Measurements from ENCODE around the gene PLXDC1. TPM values are rescaled to one million over a fixed set of nuclear protein-coding genes. Genes with fewer than 3 reads are reported as not detected.
"Not testable (repeated sequence)": the region's sequence is repeated elsewhere in the genome, so short reads cannot be mapped to it uniquely, and the experiment has no call there.

PLXDC1 gene
- total RNA-seq, 4 donors from 2014 or later = 1.8 to 13.4 (median 6.4) TPM

GRCh38 chr17:39125143-39125875, 26.1 kb downstream of the PLXDC1 start:
- TF ChIP-seq, protein P1, sequence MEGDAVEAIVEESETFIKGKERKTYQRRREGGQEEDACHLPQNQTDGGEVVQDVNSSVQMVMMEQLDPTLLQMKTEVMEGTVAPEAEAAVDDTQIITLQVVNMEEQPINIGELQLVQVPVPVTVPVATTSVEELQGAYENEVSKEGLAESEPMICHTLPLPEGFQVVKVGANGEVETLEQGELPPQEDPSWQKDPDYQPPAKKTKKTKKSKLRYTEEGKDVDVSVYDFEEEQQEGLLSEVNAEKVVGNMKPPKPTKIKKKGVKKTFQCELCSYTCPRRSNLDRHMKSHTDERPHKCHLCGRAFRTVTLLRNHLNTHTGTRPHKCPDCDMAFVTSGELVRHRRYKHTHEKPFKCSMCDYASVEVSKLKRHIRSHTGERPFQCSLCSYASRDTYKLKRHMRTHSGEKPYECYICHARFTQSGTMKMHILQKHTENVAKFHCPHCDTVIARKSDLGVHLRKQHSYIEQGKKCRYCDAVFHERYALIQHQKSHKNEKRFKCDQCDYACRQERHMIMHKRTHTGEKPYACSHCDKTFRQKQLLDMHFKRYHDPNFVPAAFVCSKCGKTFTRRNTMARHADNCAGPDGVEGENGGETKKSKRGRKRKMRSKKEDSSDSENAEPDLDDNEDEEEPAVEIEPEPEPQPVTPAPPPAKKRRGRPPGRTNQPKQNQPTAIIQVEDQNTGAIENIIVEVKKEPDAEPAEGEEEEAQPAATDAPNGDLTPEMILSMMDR (IDR thresholded peaks at IDR 0.05) = no peak
- TF ChIP-seq POLR2A (IDR thresholded peaks at IDR 0.05) = no peak
- DNase-seq = no peak
- intact Hi-C loops (cut with DNase I) = no loop called here
- no peaks in the 10 kb centered on the region for H3K36me3 ChIP-seq
- H3K27ac ChIP-seq = no peak overlapping the region
- no peaks in the 10 kb centered on the region for H3K4me1 ChIP-seq
- no peak overlapping the region for H3K4me3 ChIP-seq (replicated peaks in 1 of 3)
- H3K27me3 ChIP-seq = no peaks in the 10 kb centered on the region
- no peaks in the 10 kb centered on the region for H3K9me3 ChIP-seq
- WGBS, 2 donors = 91 to 93% methylated on average over 2 of the region's 2 CpGs

DNA sequence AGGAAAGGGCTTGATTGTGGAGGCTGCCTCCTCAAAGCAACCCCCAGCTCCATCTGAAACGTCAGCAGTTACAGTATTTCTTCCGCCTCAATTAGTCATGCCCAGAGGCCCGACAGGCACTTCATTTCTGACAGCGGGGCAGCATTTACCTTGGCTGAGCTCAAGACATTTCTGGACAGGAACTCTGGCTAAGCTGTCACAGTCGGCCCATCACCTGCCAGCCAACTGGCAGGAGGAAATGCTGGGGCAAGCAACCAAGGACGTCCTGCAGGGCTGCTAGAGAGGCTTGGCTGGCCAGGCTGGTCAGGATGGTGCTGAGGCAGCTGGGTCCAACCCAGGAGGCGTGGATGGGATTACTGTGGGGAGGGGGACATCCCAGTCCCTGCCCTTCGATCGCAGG, 27.8 kb downstream of the PLXDC1 start:
- Histone ChIP-seq H3K36me3 (no peaks in the 10 kb centered on the region), H3K27ac (no peak overlapping the region), H3K4me1 (no peaks in the 10 kb centered on the region), H3K9me3 (no peaks in the 10 kb centered on the region), H3K4me3 (replicated peaks in 1 of 3) (no peak overlapping the region), H3K27me3 (no peaks in the 10 kb centered on the region)
- no peak for DNase-seq
- TF ChIP-seq, protein P1 (IDR thresholded peaks at IDR 0.05) = no peak
- TF ChIP-seq POLR2A (IDR thresholded peaks at IDR 0.05) = no peak
- WGBS, 2 donors = 63 to 92% methylated on average over 6 of the region's 9 CpGs
- intact Hi-C loops (cut with DNase I) = no loop called here

DNA sequence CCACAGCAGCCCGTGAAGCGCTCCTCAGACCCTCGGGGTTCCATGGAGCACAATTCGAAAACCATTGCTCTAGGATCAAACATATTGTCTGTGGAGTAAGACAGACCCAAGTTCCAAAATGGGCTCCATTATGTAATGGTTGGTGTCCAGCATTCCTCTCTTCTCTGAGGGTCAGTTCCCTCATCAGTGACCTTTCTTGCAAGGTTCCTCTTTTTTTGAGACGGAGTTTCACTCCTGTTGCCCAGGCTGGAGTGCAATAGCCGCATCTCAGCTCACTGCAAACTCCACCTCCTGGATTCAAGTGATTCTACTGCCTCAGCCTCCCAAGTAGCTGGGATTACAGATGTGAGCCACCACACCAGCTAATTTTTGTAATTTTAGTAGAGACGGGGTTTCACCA, 28.4 kb downstream of the PLXDC1 start:
- intact Hi-C loops (cut with DNase I) = no loop called here
- whole genome bisulfite sequencing, 2 donors = 87 to 93% methylated on average over 7 of the region's 7 CpGs
- no peak for DNase-seq
- TF ChIP-seq POLR2A (IDR thresholded peaks at IDR 0.05) = no peak
- TF ChIP-seq, protein P1 (IDR thresholded peaks at IDR 0.05) = no peak
- Histone ChIP-seq H3K27me3 (no peaks in the 10 kb centered on the region), H3K27ac (no peak overlapping the region), H3K4me1 (no peaks in the 10 kb centered on the region), H3K9me3 (no peaks in the 10 kb centered on the region), H3K36me3 (no peaks in the 10 kb centered on the region), H3K4me3 (replicated peaks in 1 of 3) (no peak overlapping the region)

GRCh38 chr17:39121919-39122318, 29.5 kb downstream of the PLXDC1 start:
- intact Hi-C loops (cut with DNase I) = not testable (repeated sequence)
- WGBS, 2 donors = 92 to 94% methylated on average over 10 of the region's 10 CpGs

GRCh38 chr17:39118674-39119419, 32.6 kb downstream of the PLXDC1 start:
- TF ChIP-seq, protein P1 (IDR thresholded peaks at IDR 0.05) = no peak
- TF ChIP-seq POLR2A (IDR thresholded peaks at IDR 0.05) = no peak
- no peaks in the 10 kb centered on the region for H3K4me1 ChIP-seq
- H3K27me3 ChIP-seq = no peaks in the 10 kb centered on the region
- 88 to 93% methylated on average over 5 of the region's 5 CpGs for WGBS, 2 donors
- H3K27ac ChIP-seq = no peak overlapping the region
- intact Hi-C loops (cut with DNase I) = no loop called here
- H3K9me3 ChIP-seq = no peaks in the 10 kb centered on the region
- no peak overlapping the region for H3K4me3 ChIP-seq (replicated peaks in 1 of 3)
- no peak for DNase-seq
- H3K36me3 ChIP-seq = no peaks in the 10 kb centered on the region

More at GRCh38 chr17:39121919-39122318, 29.5 kb downstream of the PLXDC1 start:
- H3K27me3 ChIP-seq; H3K4me1 ChIP-seq; DNase-seq; H3K36me3 ChIP-seq; H3K9me3 ChIP-seq; H3K27ac ChIP-seq; H3K4me3 ChIP-seq (replicated peaks in 1 of 3): not testable (repeated sequence)
